ENCODE measurements around the gene KIF21B. TPM values are rescaled to one million over a fixed set of nuclear protein-coding genes. Genes with fewer than 3 reads are reported as not detected.

Gene KIF21B
- total RNA-seq, 1 experiment from 2014 or later: 2.6 TPM

- Mint-ChIP-seq H3K27ac (ENCODE audit: unreplicated experiment) (no peak overlapping the region), H3K4me3 (ENCODE audit: unreplicated experiment) (no peak overlapping the region), H3K27me3 (ENCODE audit: insufficient read depth, unreplicated experiment) (peaks cover 2% of the 10 kb centered on the region), H3K36me3 (ENCODE audit: insufficient read depth, unreplicated experiment) (no peaks in the 10 kb centered on the region), H3K9me3 (ENCODE audit: unreplicated experiment) (no peaks in the 10 kb centered on the region), H3K4me1 (ENCODE audit: low read depth, unreplicated experiment) (no peaks in the 10 kb centered on the region)
- Histone ChIP-seq H3K4me1 (peaks cover 5% of the 10 kb centered on the region), H3K36me3 (ENCODE audit: control insufficient read depth, insufficient read depth, low read length) (no peaks in the 10 kb centered on the region), H3K4me3 (ENCODE audit: low read depth, low read length) (no peak overlapping the region), H3K27me3 (replicated peaks; ENCODE audit: control insufficient read depth, insufficient read depth, low read length) (no peaks in the 10 kb centered on the region), H3K9me3 (no peaks in the 10 kb centered on the region)
- intact Hi-C loops (cut with micrococcal nuclease; ENCODE audit: unreplicated experiment): no loop called here
- POLR2A ChIA-PET: no interaction called here
- TF ChIP-seq CTCF (IDR thresholded peaks at IDR 0.05; ENCODE audit: insufficient read depth in 1 of 2, low read depth in 1 of 2, low read length in 1 of 2, severe bottlenecking in 1 of 2, unreplicated experiment in 1 of 2): no peak
- BruUV-seq (replicated peaks): no TSS peak
- CTCF ChIA-PET: no interaction called here
- DNase-seq: no peak
These were observed 5.0 kb upstream of the KIF21B start for GRCh38 chr1:201028461-201028889.

GRCh38 chr1:201026836-201027235, 3.3 kb upstream of the KIF21B start:
- ChIA-PET CTCF (no interaction called here), POLR2A (no interaction called here)
- H3K4me3 ChIP-seq (ENCODE audit: low read depth, low read length): no peak overlapping the region
- Mint-ChIP-seq H3K27ac (ENCODE audit: unreplicated experiment) (peak overlapping the region; percentile 48), H3K4me3 (ENCODE audit: unreplicated experiment) (no peak overlapping the region), H3K36me3 (ENCODE audit: insufficient read depth, unreplicated experiment) (no peaks in the 10 kb centered on the region), H3K9me3 (ENCODE audit: unreplicated experiment) (no peaks in the 10 kb centered on the region), H3K4me1 (ENCODE audit: low read depth, unreplicated experiment) (peaks cover 6% of the 10 kb centered on the region), H3K27me3 (ENCODE audit: insufficient read depth, unreplicated experiment) (peaks cover 6% of the 10 kb centered on the region)
- H3K36me3 ChIP-seq (ENCODE audit: control insufficient read depth, insufficient read depth, low read length): no peaks in the 10 kb centered on the region
- intact Hi-C loops (cut with micrococcal nuclease; ENCODE audit: unreplicated experiment): no loop called here
- no TSS peak for BruUV-seq (replicated peaks)
- peaks cover 5% of the 10 kb centered on the region for H3K4me1 ChIP-seq
- DNase-seq: no peak
- no peaks in the 10 kb centered on the region for H3K9me3 ChIP-seq
- H3K27me3 ChIP-seq (replicated peaks; ENCODE audit: control insufficient read depth, insufficient read depth, low read length): no peaks in the 10 kb centered on the region; the same call in 1 of the 2 replicates
- no peak for TF ChIP-seq CTCF (IDR thresholded peaks at IDR 0.05; ENCODE audit: insufficient read depth in 1 of 2, low read depth in 1 of 2, low read length in 1 of 2, severe bottlenecking in 1 of 2, unreplicated experiment in 1 of 2)

DNA sequence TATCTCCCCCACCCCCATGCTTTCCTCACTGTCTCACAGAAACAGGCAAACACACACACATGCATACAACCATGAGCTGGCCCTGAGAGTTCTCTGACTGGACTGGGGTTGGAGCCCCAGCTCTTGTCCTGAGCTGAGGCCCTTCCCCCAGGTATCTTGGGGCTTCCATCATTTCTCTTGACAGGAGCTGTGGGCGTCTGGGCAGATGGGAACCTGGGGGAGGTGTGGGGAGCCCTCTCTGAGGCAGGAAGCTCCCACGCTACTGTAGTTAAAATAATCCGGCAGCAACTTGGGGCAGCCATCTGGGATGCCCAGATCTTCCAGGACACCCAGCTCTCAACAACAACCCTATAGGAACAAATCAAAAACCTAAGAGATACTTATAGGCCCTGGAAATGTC, 2.7 kb upstream of the KIF21B start:
- no peak overlapping the region for H3K4me3 ChIP-seq (ENCODE audit: low read depth, low read length)
- intact Hi-C loops (cut with micrococcal nuclease; ENCODE audit: unreplicated experiment): no loop called here
- peaks cover 5% of the 10 kb centered on the region for H3K4me1 ChIP-seq
- H3K27ac Mint-ChIP-seq (ENCODE audit: unreplicated experiment): peak overlapping the region; percentile 48
- H3K4me1 Mint-ChIP-seq (ENCODE audit: low read depth, unreplicated experiment): peaks cover 6% of the 10 kb centered on the region
- peaks cover 6% of the 10 kb centered on the region for H3K27me3 Mint-ChIP-seq (ENCODE audit: insufficient read depth, unreplicated experiment)
- H3K36me3 ChIP-seq (ENCODE audit: control insufficient read depth, insufficient read depth, low read length): no peaks in the 10 kb centered on the region
- BruUV-seq (replicated peaks): no TSS peak
- no peak overlapping the region for H3K4me3 Mint-ChIP-seq (ENCODE audit: unreplicated experiment)
- no peaks in the 10 kb centered on the region for H3K9me3 ChIP-seq
- POLR2A ChIA-PET: no interaction called here
- H3K27me3 ChIP-seq (replicated peaks; ENCODE audit: control insufficient read depth, insufficient read depth, low read length): no peaks in the 10 kb centered on the region; the same call in 1 of the 2 replicates
- no peaks in the 10 kb centered on the region for H3K36me3 Mint-ChIP-seq (ENCODE audit: insufficient read depth, unreplicated experiment)
- CTCF ChIA-PET: interaction anchor here (0.9 to 1.2 kb wide), 2 partner anchors 10 to 87 kb away, joined by 3 to 5 read pairs; no protein-coding TSS in a partner anchor
- no peak for TF ChIP-seq CTCF (IDR thresholded peaks at IDR 0.05; ENCODE audit: insufficient read depth in 1 of 2, low read depth in 1 of 2, low read length in 1 of 2, severe bottlenecking in 1 of 2, unreplicated experiment in 1 of 2)
- no peak for DNase-seq
- H3K9me3 Mint-ChIP-seq (ENCODE audit: unreplicated experiment): no peaks in the 10 kb centered on the region
